Inferior parietal cortex (tissue), 1 donor: Measurements from ENCODE around the gene HMG20B.
"Not testable (repeated sequence)": the region's sequence is repeated elsewhere in the genome, so short reads cannot be mapped to it uniquely, and the experiment has no call there.

Source experiments
- DNase-seq: peaks from one replicate; pipeline ENCODE4 v3.0.0-alpha.2; 2016; ENCODE audit errors: extremely low spot score

Gene HMG20B

GRCh38 chr19:3572855-3573161 lies at the start of gene HMG20B:
HMG20B (plus strand) TSS chr19:3572944; CDS start chr19:3573310, 366 bp downstream.
- no peak for DNase-seq

- no peak for DNase-seq
Measured at GRCh38 chr19:3523361-3524077, 49.2 kb upstream of the HMG20B start.

- no peak for DNase-seq
Measured at GRCh38 chr19:3524078-3524842, 48.5 kb upstream of the HMG20B start.

- no peak for DNase-seq
Measured at GRCh38 chr19:3524904-3525451, 47.8 kb upstream of the HMG20B start.

- DNase-seq = no peak
Measured at GRCh38 chr19:3526507-3527237, 46.1 kb upstream of the HMG20B start.

GRCh38 chr19:3527238-3527910 lies 45.4 kb upstream of the HMG20B start:
- no peak for DNase-seq

- no peak for DNase-seq
Measured at GRCh38 chr19:3528080-3528479, 44.7 kb upstream of the HMG20B start.

GRCh38 chr19:3528539-3529211 lies 44.1 kb upstream of the HMG20B start:
- DNase-seq = no peak

GRCh38 chr19:3529299-3529698 lies 43.4 kb upstream of the HMG20B start:
- DNase-seq = not testable (repeated sequence)

- DNase-seq = no peak
Measured at GRCh38 chr19:3530389-3530788, 42.4 kb upstream of the HMG20B start.

- no peak for DNase-seq
Measured at GRCh38 chr19:3531716-3532115, 41.0 kb upstream of the HMG20B start.

- no peak for DNase-seq
Measured at GRCh38 chr19:3532154-3532786, 40.5 kb upstream of the HMG20B start.

- no peak for DNase-seq
Measured at GRCh38 chr19:3533033-3533432, 39.7 kb upstream of the HMG20B start.

GRCh38 chr19:3533563-3534216 lies 39.1 kb upstream of the HMG20B start:
- no peak for DNase-seq

- DNase-seq = no peak
Measured at GRCh38 chr19:3534375-3535234, 38.1 kb upstream of the HMG20B start.

GRCh38 chr19:3535235-3535535 lies 37.6 kb upstream of the HMG20B start:
- no peak for DNase-seq

GRCh38 chr19:3535563-3535965 lies 37.2 kb upstream of the HMG20B start:
- no peak for DNase-seq

GRCh38 chr19:3535981-3536380 lies 36.8 kb upstream of the HMG20B start:
- no peak for DNase-seq

GRCh38 chr19:3536429-3537100 lies 36.2 kb upstream of the HMG20B start:
- DNase-seq = peak; percentile 63
